HT1080 (cell line): ENCODE measurements around the gene SIPA1L3. TPM values are rescaled to one million over a fixed set of nuclear protein-coding genes. Genes with fewer than 3 reads are reported as not detected.

Source experiments
- DNase-seq: peaks from one replicate; pipeline ENCODE4 v3.0.0-alpha.2; 2015; ENCODE audit warnings: low read depth
- total RNA-seq: library from RNA; depleted of rRNA; stranded (reverse); fragments of >200 nt; shearing (Covaris generic); gene quantifications from 2 replicates; pipeline ENCODE4 v1.2.3, GENCODE V29; 2014

The SIPA1L3 gene
- total RNA-seq, 1 experiment from 2014 or later, result 30.2 TPM

- peak; percentile 57 for DNase-seq
These were observed 128.8 kb downstream of the SIPA1L3 start for GRCh38 chr19:38035515-38036495.

- no peak for DNase-seq
These were observed 130.0 kb downstream of the SIPA1L3 start for GRCh38 chr19:38036707-38037611.

- peak; percentile 96 for DNase-seq
These were observed 133.0 kb downstream of the SIPA1L3 start for GRCh38 chr19:38039966-38040365.

GRCh38 chr19:38042132-38042531 lies 135.1 kb downstream of the SIPA1L3 start:
- no peak for DNase-seq

- DNase-seq, result no peak
These were observed 136.7 kb downstream of the SIPA1L3 start for GRCh38 chr19:38043649-38044144.

GRCh38 chr19:38044267-38045111 lies 137.5 kb downstream of the SIPA1L3 start:
- no peak for DNase-seq

GRCh38 chr19:38045554-38046253 lies 138.7 kb downstream of the SIPA1L3 start:
- DNase-seq, result no peak

GRCh38 chr19:38046254-38047048 lies 139.4 kb downstream of the SIPA1L3 start:
- no peak for DNase-seq

- no peak for DNase-seq
These were observed 140.0 kb downstream of the SIPA1L3 start for GRCh38 chr19:38047049-38047438.

- DNase-seq, result no peak
These were observed 140.6 kb downstream of the SIPA1L3 start for GRCh38 chr19:38047641-38048040.

GRCh38 chr19:38049105-38049649 lies 142.2 kb downstream of the SIPA1L3 start:
- DNase-seq, result peak; percentile 91

- DNase-seq, result no peak
These were observed 148.0 kb downstream of the SIPA1L3 start for GRCh38 chr19:38055010-38055409.

- DNase-seq, result no peak
These were observed 148.9 kb downstream of the SIPA1L3 start for GRCh38 chr19:38055655-38056521.

GRCh38 chr19:38056646-38057045 lies 149.6 kb downstream of the SIPA1L3 start:
- no peak for DNase-seq

GRCh38 chr19:38057959-38058690 lies 151.1 kb downstream of the SIPA1L3 start:
- DNase-seq, result no peak

GRCh38 chr19:38059897-38060296 lies 152.9 kb downstream of the SIPA1L3 start:
- DNase-seq, result no peak

GRCh38 chr19:38060331-38060730 lies 153.3 kb downstream of the SIPA1L3 start:
- DNase-seq, result no peak
